SK-N-SH (cell line): Measurements from ENCODE around the gene FAM168A. TPM values are rescaled to one million over a fixed set of nuclear protein-coding genes. Genes with fewer than 3 reads are reported as not detected.

ENCODE experiments used
- CTCF ChIA-PET: fragments of 300-600, 350-600 bp; formaldehyde crosslinking; extraction: SDS; loops from one replicate; lab custom pipeline; 2021; lab: Yijun Ruan, JAX
- POLR2A ChIA-PET: fragments of 350-600 bp; sonication (Branson Sonifier 250); formaldehyde crosslinking; extraction: SDS; loops from one replicate; lab custom pipeline; 2020; ENCODE audit warnings: antibody characterized with exemption, inconsistent platforms; lab: Yijun Ruan, JAX
- DNase-seq: peaks from one replicate; pipeline ENCODE4 v3.0.0; 2012
- H2AFZ ChIP-seq: fragments of 200-600 bp; sonication (generic); 2 replicates; pipeline ENCODE4 v1.8.1; 2016; ENCODE audit warnings: antibody characterized with exemption, mild to moderate bottlenecking, low read depth
- H3F3A ChIP-seq: fragments of 200-600 bp; sonication (generic); replicated peaks from 2 replicates; pipeline ENCODE3; 2016; ENCODE audit warnings: antibody characterized with exemption, mild to moderate bottlenecking; ENCODE audit not compliant: insufficient read depth
- H3K27ac ChIP-seq, 2 experiments: fragments of 200-500 bp in 1 of 2; fragments of 200-600 bp in 1 of 2; sonication (Bioruptor generic) in 1 of 2; sonication (generic), shearing (Covaris generic) in 1 of 2; 2 replicates each; pipeline versions ENCODE4 v1.5.1 to v1.6.1; 2014 to 2016; ENCODE audit warnings: low read depth in 2 of 2, inconsistent platforms in 1 of 2, low read length in 1 of 2, mild to moderate bottlenecking in 1 of 2, mixed read lengths in 1 of 2
- H3K27me3 ChIP-seq: fragments of 200-600 bp; sonication (generic), shearing (Covaris generic); 2 replicates; pipeline ENCODE4 v1.6.1; 2016; ENCODE audit warnings: mixed run types; ENCODE audit not compliant: insufficient read depth
- H3K36me3 ChIP-seq, 2 experiments: fragments of 200-500 bp in 1 of 2; fragments of 200-600 bp in 1 of 2; sonication (Bioruptor generic) in 1 of 2; sonication (generic) in 1 of 2; replicated peaks in 1 of 2; 2 replicates each; pipeline versions ENCODE3 to v1.5.1; 2014 to 2016; ENCODE audit warnings: low read length in 1 of 2, mild to moderate bottlenecking in 1 of 2; ENCODE audit not compliant: insufficient read depth in 2 of 2, control insufficient read depth in 1 of 2
- H3K4me1 ChIP-seq, 2 experiments: fragments of 200-500 bp in 1 of 2; fragments of 200-600 bp in 1 of 2; sonication (Bioruptor generic) in 1 of 2; sonication (generic), shearing (Covaris generic) in 1 of 2; 2 replicates each; pipeline versions ENCODE4 v1.5.1 to v1.6.1; 2014 to 2016; ENCODE audit warnings: low read depth in 1 of 2, low read length in 1 of 2, mixed run types in 1 of 2; ENCODE audit not compliant: insufficient read depth in 2 of 2, control insufficient read depth in 1 of 2
- H3K4me2 ChIP-seq: fragments of 200-600 bp; sonication (generic), shearing (Covaris generic); 2 replicates; pipeline ENCODE4 v1.6.1; 2017; ENCODE audit warnings: mixed run types
- H3K4me3 ChIP-seq, 2 experiments: fragments of 200-500 bp in 1 of 2; fragments of 200-600 bp in 1 of 2; sonication (Bioruptor generic) in 1 of 2; sonication (generic), shearing (Covaris generic) in 1 of 2; 2 replicates each; pipeline versions ENCODE4 v1.5.1 to v1.8.1; 2014 to 2016; ENCODE audit warnings: low read depth in 2 of 2, inconsistent platforms in 1 of 2, low read length in 1 of 2, mild to moderate bottlenecking in 1 of 2, mixed read lengths in 1 of 2, moderate library complexity in 1 of 2
- H3K79me2 ChIP-seq: fragments of 200-600 bp; sonication (generic); 2 replicates; pipeline ENCODE4 v1.8.1; 2017; ENCODE audit warnings: mild to moderate bottlenecking; ENCODE audit not compliant: insufficient read depth
- H3K9ac ChIP-seq: fragments of 200-600 bp; sonication (generic); 2 replicates; pipeline ENCODE4 v1.6.1; 2017; ENCODE audit warnings: mixed run types
- H3K9me2 ChIP-seq: fragments of 200-600 bp; sonication (generic); 2 replicates; pipeline ENCODE4 v1.6.1; 2017; ENCODE audit warnings: mixed run types
- H3K9me3 ChIP-seq: fragments of 200-600 bp; sonication (generic); 2 replicates; pipeline ENCODE4 v1.6.1; 2017; ENCODE audit warnings: mixed run types, mild to moderate bottlenecking, moderate library complexity
- H4K20me1 ChIP-seq: fragments of 200-600 bp; sonication (generic); 2 replicates; pipeline ENCODE4 v1.6.1; 2017; ENCODE audit warnings: mild to moderate bottlenecking, mixed run types; ENCODE audit not compliant: insufficient read depth
- CHD2 ChIP-seq: fragments of 150-350 bp; IDR thresholded peaks from 2 replicates; pipeline ENCODE4 v1.6.1; 2018; ENCODE audit warnings: low read length; ENCODE audit not compliant: partially characterized antibody
- EP300 ChIP-seq, 2 experiments: IDR thresholded peaks; 2 replicates each; pipeline versions ENCODE4 v1.4.0 to v1.6.1; 2012; ENCODE audit warnings: borderline replicate concordance in 1 of 2, low read depth in 1 of 2, low read length in 1 of 2
- EZH2phosphoT487 ChIP-seq: fragments of 200-600 bp; sonication (generic); IDR thresholded peaks from 2 replicates; pipeline ENCODE4 v1.6.1; 2017; ENCODE audit warnings: low read depth, mixed run types, mild to moderate bottlenecking, antibody characterized with exemption, moderate library complexity, borderline replicate concordance
- FOSL2 ChIP-seq: IDR thresholded peaks from 2 replicates; pipeline ENCODE4 v1.4.0; 2012; ENCODE audit warnings: low read depth, mild to moderate bottlenecking, moderate library complexity, borderline replicate concordance
- FOXM1 ChIP-seq: IDR thresholded peaks from 2 replicates; pipeline ENCODE4 v1.4.0; 2012; ENCODE audit warnings: low read depth, mild to moderate bottlenecking
- GABPA ChIP-seq: IDR thresholded peaks from 2 replicates; pipeline ENCODE4 v1.4.0; 2012; ENCODE audit warnings: low read depth, mild to moderate bottlenecking
- MEF2A ChIP-seq: IDR thresholded peaks from 2 replicates; pipeline ENCODE4 v1.4.0; 2012; ENCODE audit warnings: low read depth, borderline replicate concordance
- POLR2AphosphoS5 ChIP-seq: IDR thresholded peaks from 2 replicates; pipeline ENCODE4 v1.6.1; 2012; ENCODE audit warnings: low read depth, low read length
- RAD21 ChIP-seq: IDR thresholded peaks from 2 replicates; pipeline ENCODE4 v1.6.1; 2012; ENCODE audit warnings: mild to moderate bottlenecking, low read length
- RCOR1 ChIP-seq: fragments of 150-350 bp; IDR thresholded peaks from 2 replicates; pipeline ENCODE4 v1.6.1; 2017; ENCODE audit warnings: antibody characterized with exemption, low read length
- RXRA ChIP-seq: IDR thresholded peaks from 2 replicates; pipeline ENCODE4 v1.4.0; 2012; ENCODE audit warnings: low read depth, mild to moderate bottlenecking, borderline replicate concordance
- SIN3A ChIP-seq: IDR thresholded peaks from 2 replicates; pipeline ENCODE4 v1.6.1; 2012; ENCODE audit warnings: low read depth, mild to moderate bottlenecking, low read length, moderate library complexity, borderline replicate concordance
- TEAD4 ChIP-seq: IDR thresholded peaks from 2 replicates; pipeline ENCODE4 v1.4.0; 2012; ENCODE audit warnings: mild to moderate bottlenecking, borderline replicate concordance; ENCODE audit not compliant: insufficient read depth
- YY1 ChIP-seq: IDR thresholded peaks from 2 replicates; pipeline ENCODE4 v1.4.0; 2012; ENCODE audit warnings: low read depth, mild to moderate bottlenecking
- WGBS: methylation state at CpG from one replicate; pipeline ENCODE4 v1.1.6; 2017; ENCODE audit warnings: low lambda C conversion rate; 5-methylcytosine and 5-hydroxymethylcytosine counted together
- polyA plus RNA-seq, 3 experiments: library from polyadenylated mRNA; depleted of rRNA; stranded (reverse); fragments of >200 nt; gene quantifications; 2 replicates each; pipeline ENCODE4 v1.2.3, GENCODE V29; 2012
- TF ChIP-seq, protein P1 (sequence below): IDR thresholded peaks from 2 replicates; pipeline ENCODE4 v1.4.0; 2012; ENCODE audit warnings: low read depth
- TF ChIP-seq, protein P2 (sequence below): fragments of 150-350 bp; IDR thresholded peaks from 2 replicates; pipeline ENCODE4 v1.6.1; 2016; ENCODE audit warnings: mild to moderate bottlenecking, low read depth, low read length
- TF ChIP-seq, protein P3 (sequence below): IDR thresholded peaks from 2 replicates; pipeline ENCODE4 v1.6.1; 2012; ENCODE audit warnings: mild to moderate bottlenecking, low read depth, low read length, moderate library complexity
- TF ChIP-seq, protein P4 (sequence below): IDR thresholded peaks from 2 replicates; pipeline ENCODE4 v1.4.0; 2012; ENCODE audit warnings: low read depth, borderline replicate concordance
- TF ChIP-seq, protein P5 (sequence below): IDR thresholded peaks from 2 replicates; pipeline ENCODE4 v1.4.0; 2012; ENCODE audit warnings: low read depth, borderline replicate concordance

FAM168A gene
- polyA plus RNA-seq, 1 of the 3 experiments (the other 2 are of a cell fraction), result 17.8 TPM

DNA sequence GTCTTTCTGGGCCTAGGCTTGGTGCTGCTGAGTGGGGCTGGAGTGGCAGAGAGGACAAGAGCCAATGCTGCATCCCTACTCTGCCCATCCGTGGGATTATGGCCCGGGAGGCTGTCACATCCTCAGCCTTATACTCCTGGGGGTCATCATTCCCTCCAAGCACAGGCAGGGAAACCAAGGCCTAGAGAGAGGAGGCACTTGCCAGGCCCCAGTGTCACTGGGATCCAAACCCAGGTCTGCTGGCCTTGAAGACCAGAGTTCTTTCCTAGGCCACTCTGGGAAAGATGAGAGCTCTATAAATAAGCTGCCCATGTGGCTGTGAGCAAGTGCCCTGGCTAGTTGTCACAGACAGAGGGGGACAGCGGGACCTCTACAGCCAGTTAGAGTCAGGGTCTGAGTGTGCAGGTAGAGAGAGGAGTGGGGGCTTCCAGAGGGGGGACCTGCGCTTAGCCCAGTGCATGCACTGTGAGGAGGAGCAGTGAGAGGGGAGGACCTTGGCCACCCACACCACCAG is 217.0 kb downstream of the FAM168A start:
- Histone ChIP-seq H3K79me2 (peaks cover 69% of the 10 kb centered on the region), H3K27ac (no peak overlapping the region), H2AFZ (no peak overlapping the region), H3K4me2 (no peak overlapping the region), H4K20me1 (peaks cover 19% of the 10 kb centered on the region; the same call in 1 of the 2 replicates), H3K9me2 (no peaks in the 10 kb centered on the region), H3K9ac (no peak overlapping the region), H3K4me3 (no peak overlapping the region), H3K27me3 (no peaks in the 10 kb centered on the region), H3K36me3 (no peaks in the 10 kb centered on the region), H3K9me3 (no peaks in the 10 kb centered on the region), H3F3A (no peaks in the 10 kb centered on the region), H3K4me1 (peaks cover 12 to 16% of the 10 kb centered on the region in 2 experiments; a peak in 2 of 4 replicates)
- TF ChIP-seq FOXM1, result no peak
- TF ChIP-seq GABPA, result no peak
- no peak for TF ChIP-seq MEF2A
- TF ChIP-seq EP300 (IDR thresholded peaks at IDR 0.05; ENCODE audit: borderline replicate concordance in 1 of 2, low read depth in 1 of 2, low read length in 1 of 2), result no peak
- TF ChIP-seq, protein P1, sequence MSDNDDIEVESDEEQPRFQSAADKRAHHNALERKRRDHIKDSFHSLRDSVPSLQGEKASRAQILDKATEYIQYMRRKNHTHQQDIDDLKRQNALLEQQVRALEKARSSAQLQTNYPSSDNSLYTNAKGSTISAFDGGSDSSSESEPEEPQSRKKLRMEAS, result no peak
- TF ChIP-seq RAD21, result no peak
- TF ChIP-seq YY1, result no peak
- TF ChIP-seq EZH2phosphoT487, result no peak
- TF ChIP-seq, protein P2, sequence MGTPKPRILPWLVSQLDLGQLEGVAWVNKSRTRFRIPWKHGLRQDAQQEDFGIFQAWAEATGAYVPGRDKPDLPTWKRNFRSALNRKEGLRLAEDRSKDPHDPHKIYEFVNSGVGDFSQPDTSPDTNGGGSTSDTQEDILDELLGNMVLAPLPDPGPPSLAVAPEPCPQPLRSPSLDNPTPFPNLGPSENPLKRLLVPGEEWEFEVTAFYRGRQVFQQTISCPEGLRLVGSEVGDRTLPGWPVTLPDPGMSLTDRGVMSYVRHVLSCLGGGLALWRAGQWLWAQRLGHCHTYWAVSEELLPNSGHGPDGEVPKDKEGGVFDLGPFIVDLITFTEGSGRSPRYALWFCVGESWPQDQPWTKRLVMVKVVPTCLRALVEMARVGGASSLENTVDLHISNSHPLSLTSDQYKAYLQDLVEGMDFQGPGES, result no peak
- no peak for TF ChIP-seq RCOR1
- TF ChIP-seq RXRA, result no peak
- no peak for TF ChIP-seq TEAD4
- TF ChIP-seq SIN3A, result no peak
- TF ChIP-seq FOSL2, result no peak
- TF ChIP-seq, protein P3, sequence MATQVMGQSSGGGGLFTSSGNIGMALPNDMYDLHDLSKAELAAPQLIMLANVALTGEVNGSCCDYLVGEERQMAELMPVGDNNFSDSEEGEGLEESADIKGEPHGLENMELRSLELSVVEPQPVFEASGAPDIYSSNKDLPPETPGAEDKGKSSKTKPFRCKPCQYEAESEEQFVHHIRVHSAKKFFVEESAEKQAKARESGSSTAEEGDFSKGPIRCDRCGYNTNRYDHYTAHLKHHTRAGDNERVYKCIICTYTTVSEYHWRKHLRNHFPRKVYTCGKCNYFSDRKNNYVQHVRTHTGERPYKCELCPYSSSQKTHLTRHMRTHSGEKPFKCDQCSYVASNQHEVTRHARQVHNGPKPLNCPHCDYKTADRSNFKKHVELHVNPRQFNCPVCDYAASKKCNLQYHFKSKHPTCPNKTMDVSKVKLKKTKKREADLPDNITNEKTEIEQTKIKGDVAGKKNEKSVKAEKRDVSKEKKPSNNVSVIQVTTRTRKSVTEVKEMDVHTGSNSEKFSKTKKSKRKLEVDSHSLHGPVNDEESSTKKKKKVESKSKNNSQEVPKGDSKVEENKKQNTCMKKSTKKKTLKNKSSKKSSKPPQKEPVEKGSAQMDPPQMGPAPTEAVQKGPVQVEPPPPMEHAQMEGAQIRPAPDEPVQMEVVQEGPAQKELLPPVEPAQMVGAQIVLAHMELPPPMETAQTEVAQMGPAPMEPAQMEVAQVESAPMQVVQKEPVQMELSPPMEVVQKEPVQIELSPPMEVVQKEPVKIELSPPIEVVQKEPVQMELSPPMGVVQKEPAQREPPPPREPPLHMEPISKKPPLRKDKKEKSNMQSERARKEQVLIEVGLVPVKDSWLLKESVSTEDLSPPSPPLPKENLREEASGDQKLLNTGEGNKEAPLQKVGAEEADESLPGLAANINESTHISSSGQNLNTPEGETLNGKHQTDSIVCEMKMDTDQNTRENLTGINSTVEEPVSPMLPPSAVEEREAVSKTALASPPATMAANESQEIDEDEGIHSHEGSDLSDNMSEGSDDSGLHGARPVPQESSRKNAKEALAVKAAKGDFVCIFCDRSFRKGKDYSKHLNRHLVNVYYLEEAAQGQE, result no peak
- TF ChIP-seq, protein P4, sequence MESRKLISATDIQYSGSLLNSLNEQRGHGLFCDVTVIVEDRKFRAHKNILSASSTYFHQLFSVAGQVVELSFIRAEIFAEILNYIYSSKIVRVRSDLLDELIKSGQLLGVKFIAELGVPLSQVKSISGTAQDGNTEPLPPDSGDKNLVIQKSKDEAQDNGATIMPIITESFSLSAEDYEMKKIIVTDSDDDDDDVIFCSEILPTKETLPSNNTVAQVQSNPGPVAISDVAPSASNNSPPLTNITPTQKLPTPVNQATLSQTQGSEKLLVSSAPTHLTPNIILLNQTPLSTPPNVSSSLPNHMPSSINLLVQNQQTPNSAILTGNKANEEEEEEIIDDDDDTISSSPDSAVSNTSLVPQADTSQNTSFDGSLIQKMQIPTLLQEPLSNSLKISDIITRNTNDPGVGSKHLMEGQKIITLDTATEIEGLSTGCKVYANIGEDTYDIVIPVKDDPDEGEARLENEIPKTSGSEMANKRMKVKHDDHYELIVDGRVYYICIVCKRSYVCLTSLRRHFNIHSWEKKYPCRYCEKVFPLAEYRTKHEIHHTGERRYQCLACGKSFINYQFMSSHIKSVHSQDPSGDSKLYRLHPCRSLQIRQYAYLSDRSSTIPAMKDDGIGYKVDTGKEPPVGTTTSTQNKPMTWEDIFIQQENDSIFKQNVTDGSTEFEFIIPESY, result no peak
- TF ChIP-seq CHD2, result no peak
- no peak for TF ChIP-seq POLR2AphosphoS5
- TF ChIP-seq, protein P5, sequence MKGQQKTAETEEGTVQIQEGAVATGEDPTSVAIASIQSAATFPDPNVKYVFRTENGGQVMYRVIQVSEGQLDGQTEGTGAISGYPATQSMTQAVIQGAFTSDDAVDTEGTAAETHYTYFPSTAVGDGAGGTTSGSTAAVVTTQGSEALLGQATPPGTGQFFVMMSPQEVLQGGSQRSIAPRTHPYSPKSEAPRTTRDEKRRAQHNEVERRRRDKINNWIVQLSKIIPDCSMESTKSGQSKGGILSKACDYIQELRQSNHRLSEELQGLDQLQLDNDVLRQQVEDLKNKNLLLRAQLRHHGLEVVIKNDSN, result no peak
- POLR2A ChIA-PET, result no interaction called here
- CTCF ChIA-PET, result interaction anchor here (0.6 to 1.6 kb wide), 3 partner anchors 30 to 280 kb away, joined by 3 to 4 read pairs (median 3); no protein-coding TSS in a partner anchor
- DNase-seq, result no peak
- 94% methylated on average over 4 of the region's 4 CpGs for WGBS
